Loucy (cell line): ENCODE results near the gene RTBDN.

Experiments used
- H2AFZ ChIP-seq: fragments of 200-600 bp; sonication (generic); 2 replicates; pipeline ENCODE4 v1.6.0; 2016; ENCODE audit warnings: antibody characterized with exemption, mild to moderate bottlenecking, low read length, moderate library complexity
- H3F3A ChIP-seq: fragments of 200-600 bp; 2 replicates; pipeline ENCODE4 v1.6.0; 2016; ENCODE audit warnings: antibody characterized with exemption, low read depth, mild to moderate bottlenecking
- H3K27me3 ChIP-seq: fragments of 200-600 bp; sonication (generic); 2 replicates; pipeline ENCODE4 v1.6.1; 2014; ENCODE audit warnings: low read length, mild to moderate bottlenecking; ENCODE audit not compliant: insufficient read depth, poor library complexity, severe bottlenecking
- H3K36me3 ChIP-seq: fragments of 200-600 bp; sonication (generic); 2 replicates; pipeline ENCODE4 v1.6.1; 2016; ENCODE audit warnings: low read length; ENCODE audit not compliant: insufficient read depth
- H3K4me1 ChIP-seq: fragments of 200-600 bp; sonication (generic); 2 replicates; pipeline ENCODE4 v1.5.1; 2014; ENCODE audit warnings: low read length, mild to moderate bottlenecking; ENCODE audit not compliant: insufficient read depth, poor library complexity, severe bottlenecking
- H3K4me2 ChIP-seq: fragments of 200-600 bp; sonication (generic); 2 replicates; pipeline ENCODE4 v1.6.0; 2014; ENCODE audit warnings: antibody characterized with exemption, low read length, low read depth, mild to moderate bottlenecking; ENCODE audit not compliant: poor library complexity, severe bottlenecking
- H3K4me3 ChIP-seq: fragments of 200-600 bp; sonication (generic); 2 replicates; pipeline ENCODE4 v1.5.1; 2014; ENCODE audit warnings: low read length, mild to moderate bottlenecking, mixed read lengths; ENCODE audit not compliant: poor library complexity, severe bottlenecking
- H3K79me2 ChIP-seq: fragments of 200-600 bp; sonication (generic); 2 replicates; pipeline ENCODE4 v1.6.1; 2014; ENCODE audit warnings: low read length; ENCODE audit not compliant: insufficient read depth
- H3K9ac ChIP-seq: fragments of 200-600 bp; sonication (generic); 2 replicates; pipeline ENCODE4 v1.6.0; 2014; ENCODE audit warnings: mild to moderate bottlenecking, low read depth, low read length, moderate library complexity; ENCODE audit not compliant: poor library complexity, severe bottlenecking
- H3K9me2 ChIP-seq: fragments of 200-600 bp; sonication (generic); replicated peaks from 2 replicates; pipeline ENCODE4 v1.6.1; 2016; ENCODE audit warnings: low read depth, low read length, mixed read lengths
- H3K9me3 ChIP-seq: fragments of 200-600 bp; sonication (generic); 2 replicates; pipeline ENCODE4 v1.6.1; 2014; ENCODE audit warnings: mild to moderate bottlenecking, antibody characterized with exemption, low read length, low read depth; ENCODE audit not compliant: insufficient read depth
- H4K20me1 ChIP-seq: fragments of 200-600 bp; sonication (generic); 2 replicates; pipeline ENCODE4 v1.6.0; 2014; ENCODE audit warnings: antibody characterized with exemption, low read length, mild to moderate bottlenecking; ENCODE audit not compliant: insufficient read depth, poor library complexity, severe bottlenecking
- EZH2phosphoT487 ChIP-seq: fragments of 200-600 bp; IDR thresholded peaks from 2 replicates; pipeline ENCODE4 v1.6.1; 2018; ENCODE audit warnings: antibody characterized with exemption, mild to moderate bottlenecking, moderate library complexity, borderline replicate concordance
- TF ChIP-seq, protein P1 (sequence below): fragments of 200-600 bp; sonication (generic); conservative IDR thresholded peaks from 2 replicates; pipeline ENCODE4 v1.5.1; 2014; ENCODE audit warnings: mild to moderate bottlenecking, antibody characterized with exemption, low read length

Gene RTBDN

GRCh38 chr19:12872941-12873890 lies 38.8 kb upstream of the RTBDN start:
- H4K20me1 ChIP-seq: no peaks in the 10 kb centered on the region
- H3F3A ChIP-seq: no peaks in the 10 kb centered on the region
- H3K4me1 ChIP-seq: peaks cover 4% of the 10 kb centered on the region
- no peaks in the 10 kb centered on the region for H3K36me3 ChIP-seq
- H3K4me3 ChIP-seq: no peak overlapping the region
- no peak overlapping the region for H3K4me2 ChIP-seq
- no peaks in the 10 kb centered on the region for H3K9me2 ChIP-seq
- no peak for TF ChIP-seq EZH2phosphoT487
- TF ChIP-seq, protein P1, sequence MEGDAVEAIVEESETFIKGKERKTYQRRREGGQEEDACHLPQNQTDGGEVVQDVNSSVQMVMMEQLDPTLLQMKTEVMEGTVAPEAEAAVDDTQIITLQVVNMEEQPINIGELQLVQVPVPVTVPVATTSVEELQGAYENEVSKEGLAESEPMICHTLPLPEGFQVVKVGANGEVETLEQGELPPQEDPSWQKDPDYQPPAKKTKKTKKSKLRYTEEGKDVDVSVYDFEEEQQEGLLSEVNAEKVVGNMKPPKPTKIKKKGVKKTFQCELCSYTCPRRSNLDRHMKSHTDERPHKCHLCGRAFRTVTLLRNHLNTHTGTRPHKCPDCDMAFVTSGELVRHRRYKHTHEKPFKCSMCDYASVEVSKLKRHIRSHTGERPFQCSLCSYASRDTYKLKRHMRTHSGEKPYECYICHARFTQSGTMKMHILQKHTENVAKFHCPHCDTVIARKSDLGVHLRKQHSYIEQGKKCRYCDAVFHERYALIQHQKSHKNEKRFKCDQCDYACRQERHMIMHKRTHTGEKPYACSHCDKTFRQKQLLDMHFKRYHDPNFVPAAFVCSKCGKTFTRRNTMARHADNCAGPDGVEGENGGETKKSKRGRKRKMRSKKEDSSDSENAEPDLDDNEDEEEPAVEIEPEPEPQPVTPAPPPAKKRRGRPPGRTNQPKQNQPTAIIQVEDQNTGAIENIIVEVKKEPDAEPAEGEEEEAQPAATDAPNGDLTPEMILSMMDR: no peak
- H3K27me3 ChIP-seq: no peaks in the 10 kb centered on the region
- no peak overlapping the region for H3K9ac ChIP-seq
- no peak overlapping the region for H2AFZ ChIP-seq
- peaks cover 3% of the 10 kb centered on the region; the same call in 1 of the 2 replicates for H3K79me2 ChIP-seq
- no peaks in the 10 kb centered on the region for H3K9me3 ChIP-seq

- Histone ChIP-seq H3K27me3 (no peaks in the 10 kb centered on the region), H3K9me2 (no peaks in the 10 kb centered on the region), H3K9ac (no peak overlapping the region), H3K4me3 (no peak overlapping the region), H3K4me2 (no peak overlapping the region), H3K36me3 (no peaks in the 10 kb centered on the region), H3F3A (no peaks in the 10 kb centered on the region), H3K79me2 (peaks cover 5% of the 10 kb centered on the region; the same call in 1 of the 2 replicates), H4K20me1 (no peaks in the 10 kb centered on the region), H3K9me3 (no peaks in the 10 kb centered on the region), H2AFZ (no peak overlapping the region), H3K4me1 (peaks cover 8% of the 10 kb centered on the region)
- TF ChIP-seq, protein P1: no peak
- no peak for TF ChIP-seq EZH2phosphoT487
Measured at GRCh38 chr19:12872255-12872654, 37.9 kb upstream of the RTBDN start.

DNA sequence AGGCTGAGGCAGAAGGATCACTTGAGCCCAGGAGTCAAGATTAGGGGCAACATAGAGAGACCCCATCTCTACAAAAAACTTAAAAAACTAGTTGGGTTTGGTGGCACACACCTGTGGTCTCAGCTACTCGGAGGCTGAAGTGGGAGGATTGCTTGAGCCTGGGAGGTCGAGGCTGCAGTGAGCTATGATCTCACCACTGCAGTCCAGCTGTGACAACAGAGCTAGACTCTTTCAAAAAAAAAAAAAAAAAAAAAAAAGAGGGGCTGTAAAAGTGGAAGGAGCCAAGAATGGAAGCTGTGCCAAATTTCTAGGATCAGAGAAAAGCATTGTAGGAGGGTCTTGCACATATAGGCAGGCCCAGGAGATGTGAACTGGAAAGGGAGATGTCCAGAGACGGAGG lies 37.3 kb upstream of the RTBDN start:
- H3K36me3 ChIP-seq: no peaks in the 10 kb centered on the region
- H3K4me3 ChIP-seq: no peak overlapping the region
- no peaks in the 10 kb centered on the region for H4K20me1 ChIP-seq
- no peak for TF ChIP-seq EZH2phosphoT487
- TF ChIP-seq, protein P1: no peak
- H3F3A ChIP-seq: no peaks in the 10 kb centered on the region
- peaks cover 13% of the 10 kb centered on the region for H3K4me1 ChIP-seq
- H3K4me2 ChIP-seq: no peak overlapping the region
- H3K9me2 ChIP-seq: no peaks in the 10 kb centered on the region
- no peak overlapping the region for H3K9ac ChIP-seq
- H3K79me2 ChIP-seq: peaks cover 5% of the 10 kb centered on the region; the same call in 1 of the 2 replicates
- no peaks in the 10 kb centered on the region for H3K9me3 ChIP-seq
- no peak overlapping the region for H2AFZ ChIP-seq
- H3K27me3 ChIP-seq: no peaks in the 10 kb centered on the region
